Sigmoid colon (tissue), 4 donors: ENCODE data around the gene ZNF695.

Experiments
- EP300 ChIP-seq, 4 donors: sonication (generic); formaldehyde crosslinking; IDR thresholded peaks; one replicate each; pipeline ENCODE4 v1.6.1; 2017; ENCODE audit warnings: antibody characterized with exemption in 4 of 4
- POLR2A ChIP-seq, 2 donors: fragments of 450-650 bp; IDR thresholded peaks; one replicate each; pipeline ENCODE4 v1.6.1; 2016; ENCODE audit warnings: antibody characterized with exemption in 2 of 2, mild to moderate bottlenecking in 2 of 2, moderate library complexity in 2 of 2
- POLR2AphosphoS5 ChIP-seq, 4 donors: sonication (generic); formaldehyde crosslinking; IDR thresholded peaks; one replicate each; pipeline ENCODE4 v1.6.1; 2017; ENCODE audit warnings: antibody characterized with exemption in 4 of 4
- TF ChIP-seq, protein P1 (sequence below), 4 experiments: fragments of 450-650 bp in 3 of 4; fragments of 200-600 bp in 1 of 4; IDR thresholded peaks; one replicate each; pipeline ENCODE4 v1.5.1; 2016 to 2019; ENCODE audit warnings: antibody characterized with exemption in 4 of 4, mild to moderate bottlenecking in 3 of 4, moderate library complexity in 2 of 4

DNA sequence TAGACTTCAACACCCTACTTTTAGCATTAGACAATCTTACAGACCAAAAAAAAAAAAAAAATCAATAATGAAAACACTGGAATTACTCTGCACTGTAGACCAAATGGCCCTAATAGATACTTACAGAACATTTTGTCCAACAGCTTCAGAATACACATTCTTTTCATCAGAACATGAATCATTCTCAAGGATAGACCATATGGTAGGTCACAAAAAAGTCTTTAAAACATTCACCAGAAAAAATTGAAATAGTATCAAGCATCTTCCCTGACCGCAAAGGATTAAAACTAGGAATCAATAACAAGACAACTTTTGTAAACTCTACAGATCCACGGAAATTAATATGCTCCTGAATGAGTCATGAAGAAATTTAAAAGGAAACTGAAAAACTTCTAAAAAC is 48.2 kb upstream of the ZNF695 start:
- TF ChIP-seq, protein P1, sequence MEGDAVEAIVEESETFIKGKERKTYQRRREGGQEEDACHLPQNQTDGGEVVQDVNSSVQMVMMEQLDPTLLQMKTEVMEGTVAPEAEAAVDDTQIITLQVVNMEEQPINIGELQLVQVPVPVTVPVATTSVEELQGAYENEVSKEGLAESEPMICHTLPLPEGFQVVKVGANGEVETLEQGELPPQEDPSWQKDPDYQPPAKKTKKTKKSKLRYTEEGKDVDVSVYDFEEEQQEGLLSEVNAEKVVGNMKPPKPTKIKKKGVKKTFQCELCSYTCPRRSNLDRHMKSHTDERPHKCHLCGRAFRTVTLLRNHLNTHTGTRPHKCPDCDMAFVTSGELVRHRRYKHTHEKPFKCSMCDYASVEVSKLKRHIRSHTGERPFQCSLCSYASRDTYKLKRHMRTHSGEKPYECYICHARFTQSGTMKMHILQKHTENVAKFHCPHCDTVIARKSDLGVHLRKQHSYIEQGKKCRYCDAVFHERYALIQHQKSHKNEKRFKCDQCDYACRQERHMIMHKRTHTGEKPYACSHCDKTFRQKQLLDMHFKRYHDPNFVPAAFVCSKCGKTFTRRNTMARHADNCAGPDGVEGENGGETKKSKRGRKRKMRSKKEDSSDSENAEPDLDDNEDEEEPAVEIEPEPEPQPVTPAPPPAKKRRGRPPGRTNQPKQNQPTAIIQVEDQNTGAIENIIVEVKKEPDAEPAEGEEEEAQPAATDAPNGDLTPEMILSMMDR (IDR thresholded peaks at IDR 0.05): no peak
- TF ChIP-seq EP300 (IDR thresholded peaks at IDR 0.05) (no peak), POLR2A (IDR thresholded peaks at IDR 0.05) (no peak), POLR2AphosphoS5 (IDR thresholded peaks at IDR 0.05) (no peak)
